ENCODE measurements around the gene SMAP1. TPM values are rescaled to one million over a fixed set of nuclear protein-coding genes. Genes with fewer than 3 reads are reported as not detected.

The SMAP1 gene
- total RNA-seq (2022): 36.1 and 36.2 TPM in 2 replicates
- percentile 84 among the genes with signal in this experiment for Bru-seq, nascent RNA
- percentile 77 among the genes with signal in this experiment for BruChase-seq, experiment 1, labeled RNA remaining after a 2-hour chase
- percentile 74 among the genes with signal in this experiment for BruChase-seq, experiment 2, labeled RNA remaining after a 6-hour chase
- long read RNA-seq, transcript SMAP1-201 (10 exons, 2,403 nt): major isoform, 16 of 62 reads
- long read RNA-seq, transcript SMAP1-203 (11 exons, 3,333 nt): minor isoform, 9 of 62 reads
- long read RNA-seq, partial matches to known transcripts: 8 of 62 reads
- long read RNA-seq, other reads (novel, unspliced or antisense): 29 of 62 reads

DNA sequence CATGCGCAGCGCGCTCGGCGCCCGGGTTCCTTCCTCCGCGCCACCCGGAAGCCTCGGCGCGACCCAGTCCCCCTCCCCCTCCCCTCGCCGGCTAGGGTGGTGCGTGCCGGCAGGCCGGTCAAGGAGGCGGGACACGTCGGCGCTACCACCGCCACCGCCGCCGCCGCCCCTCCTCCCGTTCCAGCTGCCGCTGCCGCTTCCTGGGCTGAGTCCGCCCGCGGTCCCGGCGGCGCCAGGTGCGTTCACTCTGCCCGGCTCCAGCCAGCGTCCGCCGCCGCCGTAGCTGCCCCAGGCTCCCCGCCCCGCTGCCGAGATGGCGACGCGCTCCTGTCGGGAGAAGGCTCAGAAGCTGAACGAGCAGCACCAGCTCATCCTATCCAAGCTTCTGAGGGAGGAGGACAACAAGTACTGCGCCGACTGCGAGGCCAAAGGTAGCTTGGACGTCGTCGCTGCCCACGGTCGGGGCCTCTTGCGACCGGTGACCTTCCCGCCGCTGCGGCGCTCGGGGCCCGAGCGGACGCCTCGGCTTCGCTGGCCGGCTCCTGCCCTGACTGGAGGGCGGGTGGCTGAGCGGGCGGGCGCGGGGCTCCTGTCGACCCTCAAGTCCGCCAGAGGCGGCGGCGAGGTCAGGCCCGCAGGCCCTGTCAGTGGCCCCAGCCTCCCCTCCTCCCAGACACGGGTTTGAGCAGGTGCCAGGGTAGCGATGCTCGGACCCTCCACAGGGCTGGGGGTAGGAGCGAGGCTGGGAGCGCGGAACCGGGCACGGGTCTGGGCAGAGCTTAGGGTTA, at the start of gene SMAP1:
Gene SMAP1, plus strand, starts transcription at position 173 of the 788 bp plus-strand sequence. Its CDS starts 141 bp downstream, at position 314.
- ChIA-PET POLR2A (interaction anchor here (0.6 to 2.2 kb wide), 4 partner anchors 9 to 255 kb away, joined by 4 to 13 read pairs (median 6); partner anchors contain the start of genes FAM135A and SDHAF4), CTCF (interaction anchor here (0.6 to 1.9 kb wide), 3 partner anchors 18 to 562 kb away, joined by 3 to 12 read pairs (median 3); no protein-coding TSS in a partner anchor)
- H3K27me3 Mint-ChIP-seq (ENCODE audit: insufficient read depth, unreplicated experiment): no peaks in the 10 kb centered on the region
- peaks cover 13% of the 10 kb centered on the region for H3K4me1 Mint-ChIP-seq (ENCODE audit: low read depth, unreplicated experiment)
- intact Hi-C loops (cut with micrococcal nuclease; ENCODE audit: unreplicated experiment): loop anchor here (1.0 to 2.0 kb wide), 5 partner anchors 8 to 255 kb away; partner anchors contain the start of genes FAM135A and SDHAF4
- BruUV-seq (replicated peaks): no TSS peak
- no peaks in the 10 kb centered on the region for H3K9me3 ChIP-seq
- H3K4me3 Mint-ChIP-seq (ENCODE audit: unreplicated experiment): peak within 1 kb of the TSS; percentile 82
- TF ChIP-seq CTCF (IDR thresholded peaks at IDR 0.05; ENCODE audit: insufficient read depth in 1 of 2, low read depth in 1 of 2, low read length in 1 of 2, severe bottlenecking in 1 of 2, unreplicated experiment in 1 of 2): no peak
- H3K27ac Mint-ChIP-seq (ENCODE audit: unreplicated experiment): peak within 1 kb of the TSS; percentile 74
- H3K27me3 ChIP-seq (replicated peaks; ENCODE audit: control insufficient read depth, insufficient read depth, low read length): no peaks in the 10 kb centered on the region
- peaks cover 14% of the 10 kb centered on the region for H3K4me1 ChIP-seq
- H3K36me3 Mint-ChIP-seq (ENCODE audit: insufficient read depth, unreplicated experiment): peaks cover 12% of the 10 kb centered on the region
- peak; percentile 94 to 97 for DNase-seq
- H3K4me3 ChIP-seq (ENCODE audit: low read depth, low read length): peak within 1 kb of the TSS; percentile 96
- no peaks in the 10 kb centered on the region for H3K9me3 Mint-ChIP-seq (ENCODE audit: unreplicated experiment)
- H3K36me3 ChIP-seq (ENCODE audit: control insufficient read depth, insufficient read depth, low read length): no peaks in the 10 kb centered on the region

DNA sequence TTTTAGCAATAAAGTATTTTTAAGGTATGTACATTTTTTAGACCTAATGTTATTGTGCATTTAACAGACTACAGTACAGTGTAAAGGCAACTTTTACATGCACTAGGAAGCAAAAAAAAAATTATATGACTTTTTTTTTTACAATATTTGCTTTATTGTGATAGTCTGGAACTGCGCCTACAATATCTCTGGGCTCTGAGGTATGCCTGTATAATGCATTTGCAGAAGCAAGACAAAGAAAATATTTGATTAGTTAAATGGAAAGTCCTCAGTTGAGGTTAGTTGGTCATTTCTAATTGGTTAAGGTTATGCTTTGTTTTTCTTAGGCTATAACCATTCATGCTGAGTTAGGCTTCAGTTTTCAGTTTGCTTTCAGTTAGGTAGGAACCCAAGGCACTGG, 46.9 kb upstream of the SMAP1 start:
- peaks cover 6% of the 10 kb centered on the region for H3K4me1 Mint-ChIP-seq (ENCODE audit: low read depth, unreplicated experiment)
- intact Hi-C loops (cut with micrococcal nuclease; ENCODE audit: unreplicated experiment): loop anchor here (5.0 kb wide), 1 partner anchor 67 kb away; no protein-coding TSS in a partner anchor
- POLR2A ChIA-PET: no interaction called here
- H3K36me3 Mint-ChIP-seq (ENCODE audit: insufficient read depth, unreplicated experiment): no peaks in the 10 kb centered on the region
- Histone ChIP-seq H3K27me3 (replicated peaks; ENCODE audit: control insufficient read depth, insufficient read depth, low read length) (no peaks in the 10 kb centered on the region), H3K36me3 (ENCODE audit: control insufficient read depth, insufficient read depth, low read length) (no peaks in the 10 kb centered on the region), H3K4me3 (ENCODE audit: low read depth, low read length) (no peak overlapping the region), H3K9me3 (0 out of 2 replicates have a peak, but pooled peaks cover 3% of the 10 kb centered on the region), H3K4me1 (peaks cover 12% of the 10 kb centered on the region)
- H3K27me3 Mint-ChIP-seq (ENCODE audit: insufficient read depth, unreplicated experiment): no peaks in the 10 kb centered on the region
- DNase-seq: no peak
- no peak overlapping the region for H3K4me3 Mint-ChIP-seq (ENCODE audit: unreplicated experiment)
- CTCF ChIA-PET: no interaction called here
- no peak for TF ChIP-seq CTCF (IDR thresholded peaks at IDR 0.05; ENCODE audit: insufficient read depth in 1 of 2, low read depth in 1 of 2, low read length in 1 of 2, severe bottlenecking in 1 of 2, unreplicated experiment in 1 of 2)
- no TSS peak for BruUV-seq (replicated peaks)
- no peak overlapping the region for H3K27ac Mint-ChIP-seq (ENCODE audit: unreplicated experiment)
- H3K9me3 Mint-ChIP-seq (ENCODE audit: unreplicated experiment): no peaks in the 10 kb centered on the region

DNA sequence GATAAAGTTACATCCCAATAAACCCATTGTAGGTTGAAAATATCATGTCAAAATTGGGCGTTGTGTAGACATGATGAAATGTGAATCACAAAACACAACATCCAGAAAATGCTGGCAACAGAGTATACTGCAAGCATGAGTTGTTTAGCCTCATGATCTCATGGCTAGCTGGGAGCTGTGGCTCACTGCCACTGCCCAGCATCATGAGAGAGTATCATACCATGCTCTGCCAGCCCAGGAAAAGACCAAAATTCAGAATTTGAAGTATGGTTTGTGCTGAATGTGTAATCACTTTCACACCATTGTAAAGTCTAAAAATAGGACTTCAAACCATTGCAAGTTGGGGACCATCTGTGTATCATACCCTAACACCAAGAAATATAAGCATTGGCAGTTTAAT, 45.2 kb upstream of the SMAP1 start:
- H3K4me1 Mint-ChIP-seq (ENCODE audit: low read depth, unreplicated experiment): peaks cover 6% of the 10 kb centered on the region
- H3K27me3 ChIP-seq (replicated peaks; ENCODE audit: control insufficient read depth, insufficient read depth, low read length): no peaks in the 10 kb centered on the region
- no peaks in the 10 kb centered on the region for H3K36me3 Mint-ChIP-seq (ENCODE audit: insufficient read depth, unreplicated experiment)
- H3K4me3 ChIP-seq (ENCODE audit: low read depth, low read length): no peak overlapping the region
- CTCF ChIA-PET: no interaction called here
- H3K4me3 Mint-ChIP-seq (ENCODE audit: unreplicated experiment): peak overlapping the region; percentile 18
- H3K9me3 Mint-ChIP-seq (ENCODE audit: unreplicated experiment): no peaks in the 10 kb centered on the region
- H3K27ac Mint-ChIP-seq (ENCODE audit: unreplicated experiment): no peak overlapping the region
- 0 out of 2 replicates have a peak, but pooled peaks cover 3% of the 10 kb centered on the region for H3K9me3 ChIP-seq
- intact Hi-C loops (cut with micrococcal nuclease; ENCODE audit: unreplicated experiment): loop anchor here (5.0 kb wide), 1 partner anchor 65 kb away; no protein-coding TSS in a partner anchor
- no TSS peak for BruUV-seq (replicated peaks)
- POLR2A ChIA-PET: interaction anchor here (0.6 kb wide), 1 partner anchor 244 kb away, joined by 3 read pairs; no protein-coding TSS in a partner anchor
- DNase-seq: no peak
- no peak for TF ChIP-seq CTCF (IDR thresholded peaks at IDR 0.05; ENCODE audit: insufficient read depth in 1 of 2, low read depth in 1 of 2, low read length in 1 of 2, severe bottlenecking in 1 of 2, unreplicated experiment in 1 of 2)
- H3K27me3 Mint-ChIP-seq (ENCODE audit: insufficient read depth, unreplicated experiment): no peaks in the 10 kb centered on the region
- H3K36me3 ChIP-seq (ENCODE audit: control insufficient read depth, insufficient read depth, low read length): no peaks in the 10 kb centered on the region
- H3K4me1 ChIP-seq: peaks cover 12% of the 10 kb centered on the region

All from Caco-2 (cell line).